ENCODE measurements around the gene ARL9. TPM values are rescaled to one million over a fixed set of nuclear protein-coding genes. Genes with fewer than 3 reads are reported as not detected.
A peak's percentile ranks its signal among the peaks of the same experiment; 100 is the strongest.

The ARL9 gene
- total RNA-seq, 1 experiment from 2014 or later: 0.28 TPM

GRCh38 chr4:56467284-56468096 lies 38.1 kb upstream of the ARL9 start, which contains the start of gene SRP72:
Gene SRP72, plus strand, starts transcription at chr4:56467617. Its CDS starts 19 bp downstream, at chr4:56467636.
- Mint-ChIP-seq H3K27ac (ENCODE audit: low read depth, unreplicated experiment) (peak within 1 kb of the TSS; percentile 99), H3K36me3 (ENCODE audit: insufficient read depth, unreplicated experiment) (peaks cover 81% of the 10 kb centered on the region), H3K9me3 (ENCODE audit: unreplicated experiment) (no peaks in the 10 kb centered on the region), H3K27me3 (ENCODE audit: insufficient read depth, unreplicated experiment) (no peaks in the 10 kb centered on the region), H3K4me1 (ENCODE audit: insufficient read depth, unreplicated experiment) (peaks cover 31% of the 10 kb centered on the region), H3K4me3 (ENCODE audit: unreplicated experiment) (peak within 1 kb of the TSS; percentile 100)
- ChIA-PET CTCF (interaction anchor here (0.8 to 2.0 kb wide), 6 partner anchors 9 to 519 kb away, joined by 3 to 9 read pairs (median 5); partner anchors contain the start of genes CEP135, PAICS and PPAT), POLR2A (interaction anchor here (0.6 to 4.8 kb wide), 40 partner anchors 9 to 536 kb away, joined by 3 to 131 read pairs (median 5); partner anchors contain the start of genes AASDH, CEP135, NOA1 and PAICS)
- TF ChIP-seq CTCF (IDR thresholded peaks at IDR 0.05; ENCODE audit: unreplicated experiment): no peak
- intact Hi-C loops (cut with micrococcal nuclease): loop anchor here (1.0 to 5.0 kb wide), 6 partner anchors 31 to 520 kb away; partner anchors contain the start of genes AASDH, CEP135 and PAICS
- peak; percentile 91 for DNase-seq (ENCODE audit: unreplicated experiment)
- BruUV-seq (replicated peaks): no TSS peak

GRCh38 chr4:56468097-56468422 lies 37.5 kb upstream of the ARL9 start:
- Mint-ChIP-seq H3K27ac (ENCODE audit: low read depth, unreplicated experiment) (peak overlapping the region; percentile 99), H3K4me1 (ENCODE audit: insufficient read depth, unreplicated experiment) (peaks cover 31% of the 10 kb centered on the region), H3K4me3 (ENCODE audit: unreplicated experiment) (peak overlapping the region; percentile 100), H3K27me3 (ENCODE audit: insufficient read depth, unreplicated experiment) (no peaks in the 10 kb centered on the region), H3K36me3 (ENCODE audit: insufficient read depth, unreplicated experiment) (peaks cover 81% of the 10 kb centered on the region), H3K9me3 (ENCODE audit: unreplicated experiment) (no peaks in the 10 kb centered on the region)
- intact Hi-C loops (cut with micrococcal nuclease): loop anchor here (5.0 kb wide), 3 partner anchors 41 to 521 kb away; partner anchors contain the start of gene CEP135
- peak; percentile 70 for DNase-seq (ENCODE audit: unreplicated experiment)
- no peak for TF ChIP-seq CTCF (IDR thresholded peaks at IDR 0.05; ENCODE audit: unreplicated experiment)
- ChIA-PET POLR2A (interaction anchor here (0.6 to 4.8 kb wide), 31 partner anchors 9 to 537 kb away, joined by 3 to 95 read pairs (median 5); partner anchors contain the start of genes AASDH, CEP135, NOA1 and PAICS), CTCF (interaction anchor here (0.8 to 2.0 kb wide), 7 partner anchors 9 to 519 kb away, joined by 3 to 9 read pairs (median 5); partner anchors contain the start of genes CEP135, PAICS and PPAT)
- no TSS peak for BruUV-seq (replicated peaks)

- POLR2A ChIA-PET: interaction anchor here (0.7 to 4.8 kb wide), 9 partner anchors 11 to 509 kb away, joined by 3 to 95 read pairs (median 11); partner anchors contain the start of genes AASDH, NOA1, PAICS and POLR2B
- intact Hi-C loops (cut with micrococcal nuclease): loop anchor here (5.0 kb wide), 3 partner anchors 42 to 522 kb away; partner anchors contain the start of gene CEP135
- no peak for TF ChIP-seq CTCF (IDR thresholded peaks at IDR 0.05; ENCODE audit: unreplicated experiment)
- H3K9me3 Mint-ChIP-seq (ENCODE audit: unreplicated experiment): no peaks in the 10 kb centered on the region
- CTCF ChIA-PET: interaction anchor here (0.9 to 2.0 kb wide), 4 partner anchors 33 to 76 kb away, joined by 3 to 9 read pairs (median 4); partner anchors contain the start of gene PAICS
- H3K27ac Mint-ChIP-seq (ENCODE audit: low read depth, unreplicated experiment): peak overlapping the region; percentile 99
- H3K4me3 Mint-ChIP-seq (ENCODE audit: unreplicated experiment): peak overlapping the region; percentile 100
- no TSS peak for BruUV-seq (replicated peaks)
- no peak for DNase-seq (ENCODE audit: unreplicated experiment)
- H3K36me3 Mint-ChIP-seq (ENCODE audit: insufficient read depth, unreplicated experiment): peaks cover 82% of the 10 kb centered on the region
- H3K4me1 Mint-ChIP-seq (ENCODE audit: insufficient read depth, unreplicated experiment): peaks cover 25% of the 10 kb centered on the region
- H3K27me3 Mint-ChIP-seq (ENCODE audit: insufficient read depth, unreplicated experiment): no peaks in the 10 kb centered on the region
Measured at GRCh38 chr4:56469489-56470210, 35.9 kb upstream of the ARL9 start.
